ENCODE measurements around the gene SP110. TPM values are rescaled to one million over a fixed set of nuclear protein-coding genes. Genes with fewer than 3 reads are reported as not detected.
"Not testable (repeated sequence)": the region's sequence is repeated elsewhere in the genome, so short reads cannot be mapped to it uniquely, and the experiment has no call there.

Gene SP110
- total RNA-seq, 2 donors from 2014 or later: 0.49 to 1.2 TPM

DNA sequence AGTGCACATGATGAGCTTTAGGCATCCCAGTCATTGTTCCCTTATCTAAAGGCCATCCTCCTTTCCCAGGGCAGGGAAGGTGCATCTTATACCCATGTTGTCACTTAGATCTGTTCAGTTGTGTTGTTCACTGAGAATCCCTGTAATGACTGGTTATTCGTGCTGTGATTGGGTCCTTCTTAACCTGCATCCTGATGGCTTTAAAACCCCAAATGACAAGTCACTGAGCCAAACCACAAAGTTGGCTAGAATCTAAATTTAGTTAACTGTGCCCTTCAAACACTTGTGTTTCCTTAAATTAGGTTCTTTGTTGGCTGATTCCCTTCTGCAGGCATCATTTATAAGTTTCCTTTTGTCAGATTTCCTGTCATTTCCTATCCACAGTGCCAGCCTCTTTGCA is 92.6 kb downstream of the SP110 start:
- Mint-ChIP-seq H3K36me3 (ENCODE audit: low read depth) (no peaks in the 10 kb centered on the region), H3K27ac (no peak overlapping the region), H3K4me3 (no peak overlapping the region), H3K27me3 (ENCODE audit: insufficient read depth) (peaks cover 12% of the 10 kb centered on the region), H3K4me1 (peaks cover 9% of the 10 kb centered on the region), H3K9me3 (no peaks in the 10 kb centered on the region)
- no peak overlapping the region for H3K9ac ChIP-seq (ENCODE audit: extremely low read depth, low read length, poor library complexity, severe bottlenecking)
- 86 to 95% methylated on average over 1 of the region's 1 CpG for WGBS, 2 experiments (ENCODE audit: insufficient coverage in 1 of 2, insufficient read length in 1 of 2)
- H3K4me1 ChIP-seq (ENCODE audit: control insufficient read depth, insufficient read depth, low read length): no peaks in the 10 kb centered on the region
- no peaks in the 10 kb centered on the region for H3K27me3 ChIP-seq (ENCODE audit: control insufficient read depth, insufficient read depth, low read length, poor library complexity, severe bottlenecking)
- no peaks in the 10 kb centered on the region for H3K36me3 ChIP-seq (ENCODE audit: control insufficient read depth, insufficient read depth, low read length)
- no peak for DNase-seq
- no peak overlapping the region for H3K4me3 ChIP-seq (ENCODE audit: low read length)
- TF ChIP-seq, protein P1, sequence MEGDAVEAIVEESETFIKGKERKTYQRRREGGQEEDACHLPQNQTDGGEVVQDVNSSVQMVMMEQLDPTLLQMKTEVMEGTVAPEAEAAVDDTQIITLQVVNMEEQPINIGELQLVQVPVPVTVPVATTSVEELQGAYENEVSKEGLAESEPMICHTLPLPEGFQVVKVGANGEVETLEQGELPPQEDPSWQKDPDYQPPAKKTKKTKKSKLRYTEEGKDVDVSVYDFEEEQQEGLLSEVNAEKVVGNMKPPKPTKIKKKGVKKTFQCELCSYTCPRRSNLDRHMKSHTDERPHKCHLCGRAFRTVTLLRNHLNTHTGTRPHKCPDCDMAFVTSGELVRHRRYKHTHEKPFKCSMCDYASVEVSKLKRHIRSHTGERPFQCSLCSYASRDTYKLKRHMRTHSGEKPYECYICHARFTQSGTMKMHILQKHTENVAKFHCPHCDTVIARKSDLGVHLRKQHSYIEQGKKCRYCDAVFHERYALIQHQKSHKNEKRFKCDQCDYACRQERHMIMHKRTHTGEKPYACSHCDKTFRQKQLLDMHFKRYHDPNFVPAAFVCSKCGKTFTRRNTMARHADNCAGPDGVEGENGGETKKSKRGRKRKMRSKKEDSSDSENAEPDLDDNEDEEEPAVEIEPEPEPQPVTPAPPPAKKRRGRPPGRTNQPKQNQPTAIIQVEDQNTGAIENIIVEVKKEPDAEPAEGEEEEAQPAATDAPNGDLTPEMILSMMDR (conservative IDR thresholded peaks at IDR 0.05): no peak
- H3K9me3 ChIP-seq (ENCODE audit: control insufficient read depth, low read length): no peaks in the 10 kb centered on the region
- H3K27ac ChIP-seq (ENCODE audit: low read depth, low read length): no peak overlapping the region

DNA sequence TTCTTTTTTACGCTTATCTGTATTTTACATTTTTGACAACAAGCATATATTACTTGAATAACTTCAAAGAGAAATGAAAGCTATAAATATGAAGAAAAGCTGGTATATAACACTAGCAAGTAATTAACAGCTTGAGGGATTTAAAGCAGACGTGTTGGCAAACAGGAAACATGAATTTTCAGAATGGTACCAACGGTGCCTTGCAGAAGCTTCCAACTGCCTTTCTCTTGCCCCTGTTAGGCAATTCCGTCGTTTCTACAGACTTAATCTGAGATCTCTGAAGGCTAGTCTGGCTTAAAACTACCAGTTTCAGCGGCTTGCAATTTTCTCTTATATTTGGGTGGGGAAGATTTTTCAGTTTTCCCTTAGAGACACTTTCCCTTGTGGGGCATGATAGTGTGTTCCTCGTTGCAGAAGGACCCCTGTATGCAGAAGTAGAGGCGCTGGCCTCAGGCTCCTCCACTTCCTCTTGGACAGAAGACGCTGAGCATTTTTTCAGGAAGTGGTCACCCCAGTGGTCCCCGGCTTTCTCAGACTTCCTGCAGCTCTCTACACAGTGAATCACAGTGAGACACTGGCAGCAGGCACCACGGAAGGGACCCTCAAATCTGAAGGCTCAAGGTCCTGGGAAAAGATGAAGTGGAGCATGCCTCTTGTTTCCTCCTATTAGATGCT is 94.9 kb downstream of the SP110 start:
- no peak overlapping the region for H3K4me3 ChIP-seq (ENCODE audit: low read length)
- no peaks in the 10 kb centered on the region for H3K36me3 ChIP-seq (ENCODE audit: control insufficient read depth, insufficient read depth, low read length)
- WGBS, 2 experiments (ENCODE audit: insufficient coverage in 1 of 2, insufficient read length in 1 of 2): 85 to 90% methylated on average over 9 to 10 of the region's 11 CpGs
- Mint-ChIP-seq H3K36me3 (ENCODE audit: low read depth) (no peaks in the 10 kb centered on the region), H3K4me3 (no peak overlapping the region), H3K4me1 (no peaks in the 10 kb centered on the region), H3K27me3 (ENCODE audit: insufficient read depth) (peaks cover 8% of the 10 kb centered on the region), H3K9me3 (peaks cover 4% of the 10 kb centered on the region), H3K27ac (no peak overlapping the region)
- H3K27me3 ChIP-seq (ENCODE audit: control insufficient read depth, insufficient read depth, low read length, poor library complexity, severe bottlenecking): no peaks in the 10 kb centered on the region
- H3K4me1 ChIP-seq (ENCODE audit: control insufficient read depth, insufficient read depth, low read length): no peaks in the 10 kb centered on the region
- TF ChIP-seq, protein P1 (conservative IDR thresholded peaks at IDR 0.05): no peak
- H3K27ac ChIP-seq (ENCODE audit: low read depth, low read length): no peak overlapping the region
- no peak for DNase-seq
- no peak overlapping the region for H3K9ac ChIP-seq (ENCODE audit: extremely low read depth, low read length, poor library complexity, severe bottlenecking)
- H3K9me3 ChIP-seq (ENCODE audit: control insufficient read depth, low read length): no peaks in the 10 kb centered on the region

DNA sequence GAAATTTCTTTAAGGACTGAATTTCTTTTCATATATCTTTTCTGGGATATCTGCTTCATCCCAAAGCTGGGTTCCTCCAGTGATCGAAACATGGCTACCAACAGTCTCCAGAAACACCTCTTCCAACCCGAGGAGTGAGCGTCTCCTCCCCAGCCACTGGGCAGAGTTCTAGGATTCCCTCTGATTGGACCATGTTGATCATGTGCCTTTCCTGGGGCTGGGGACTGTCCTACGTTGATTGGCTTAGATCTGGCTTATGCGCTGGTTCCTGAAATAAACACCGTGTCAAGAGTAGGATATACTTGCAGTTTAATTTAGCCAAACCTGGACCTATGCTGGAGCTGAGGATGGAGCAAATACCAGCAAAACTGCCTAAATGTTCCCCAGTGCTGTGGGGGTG is 95.5 kb downstream of the SP110 start:
- Mint-ChIP-seq H3K27ac (no peak overlapping the region), H3K27me3 (ENCODE audit: insufficient read depth) (peaks cover 8% of the 10 kb centered on the region), H3K36me3 (ENCODE audit: low read depth) (no peaks in the 10 kb centered on the region), H3K4me1 (no peaks in the 10 kb centered on the region), H3K9me3 (peaks cover 9% of the 10 kb centered on the region), H3K4me3 (no peak overlapping the region)
- Histone ChIP-seq H3K27me3 (ENCODE audit: control insufficient read depth, insufficient read depth, low read length, poor library complexity, severe bottlenecking) (no peaks in the 10 kb centered on the region), H3K4me1 (ENCODE audit: control insufficient read depth, insufficient read depth, low read length) (no peaks in the 10 kb centered on the region), H3K9ac (ENCODE audit: extremely low read depth, low read length, poor library complexity, severe bottlenecking) (no peak overlapping the region), H3K27ac (ENCODE audit: low read depth, low read length) (no peak overlapping the region), H3K36me3 (ENCODE audit: control insufficient read depth, insufficient read depth, low read length) (no peaks in the 10 kb centered on the region), H3K4me3 (ENCODE audit: low read length) (no peak overlapping the region), H3K9me3 (ENCODE audit: control insufficient read depth, low read length) (no peaks in the 10 kb centered on the region)
- TF ChIP-seq, protein P1 (conservative IDR thresholded peaks at IDR 0.05): no peak
- 91 to 97% methylated on average over 6 of the region's 6 CpGs for WGBS, 2 experiments (ENCODE audit: insufficient coverage in 1 of 2, insufficient read length in 1 of 2)
- no peak for DNase-seq

DNA sequence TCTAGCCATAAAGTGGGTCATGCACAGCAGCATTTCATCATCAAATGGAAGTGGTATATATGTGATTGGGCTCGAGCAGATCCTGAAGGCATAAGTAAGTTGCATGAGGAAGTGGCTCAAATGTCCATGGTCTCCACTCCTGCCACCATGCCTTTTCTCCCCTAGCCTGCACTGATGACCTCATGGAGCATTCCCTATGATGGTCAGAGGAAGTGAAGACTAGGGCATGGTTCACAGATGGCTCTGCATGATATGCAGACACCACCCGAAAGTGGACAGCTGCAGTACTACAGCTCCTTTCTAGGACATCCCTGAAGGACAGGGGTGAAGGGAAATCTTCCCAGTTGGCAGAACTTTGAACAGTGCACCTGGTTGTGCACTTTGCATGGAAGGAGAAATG is 99.4 kb downstream of the SP110 start:
- 80 to 91% methylated on average over 1 to 2 of the region's 2 CpGs for WGBS, 2 experiments (ENCODE audit: insufficient coverage in 1 of 2, insufficient read length in 1 of 2)
- DNase-seq; H3K36me3 Mint-ChIP-seq (ENCODE audit: low read depth); H3K27me3 Mint-ChIP-seq (ENCODE audit: insufficient read depth); H3K4me1 ChIP-seq (ENCODE audit: control insufficient read depth, insufficient read depth, low read length); H3K4me3 Mint-ChIP-seq; H3K4me3 ChIP-seq (ENCODE audit: low read length); H3K27ac Mint-ChIP-seq; H3K36me3 ChIP-seq (ENCODE audit: control insufficient read depth, insufficient read depth, low read length); H3K9me3 ChIP-seq (ENCODE audit: control insufficient read depth, low read length); H3K27ac ChIP-seq (ENCODE audit: low read depth, low read length); H3K4me1 Mint-ChIP-seq; H3K9me3 Mint-ChIP-seq; H3K9ac ChIP-seq (ENCODE audit: extremely low read depth, low read length, poor library complexity, severe bottlenecking); H3K27me3 ChIP-seq (ENCODE audit: control insufficient read depth, insufficient read depth, low read length, poor library complexity, severe bottlenecking): not testable (repeated sequence)

DNA sequence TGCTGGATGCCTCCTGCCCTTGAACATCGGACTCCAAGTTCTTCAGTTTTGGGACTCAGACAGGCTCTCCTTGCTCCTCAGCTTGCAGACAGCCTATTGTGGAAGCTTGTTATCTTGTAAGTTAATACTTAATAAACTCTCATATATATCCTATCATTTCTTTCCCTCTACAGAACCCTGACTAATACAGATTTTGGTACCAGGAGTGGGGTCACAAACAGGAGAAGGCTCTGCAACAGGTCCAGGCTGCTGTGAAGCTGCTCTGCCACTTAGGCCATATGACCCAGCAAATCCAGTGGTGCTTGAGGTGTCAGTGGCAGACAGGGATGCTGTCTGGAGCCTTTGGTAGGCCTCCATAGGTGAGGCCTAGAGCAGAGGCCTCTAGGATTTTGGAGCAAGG is 100.0 kb downstream of the SP110 start:
- H3K9me3 ChIP-seq (ENCODE audit: control insufficient read depth, low read length); H3K36me3 Mint-ChIP-seq (ENCODE audit: low read depth); H3K9ac ChIP-seq (ENCODE audit: extremely low read depth, low read length, poor library complexity, severe bottlenecking); H3K4me1 ChIP-seq (ENCODE audit: control insufficient read depth, insufficient read depth, low read length); H3K4me1 Mint-ChIP-seq; H3K27me3 ChIP-seq (ENCODE audit: control insufficient read depth, insufficient read depth, low read length, poor library complexity, severe bottlenecking); H3K27me3 Mint-ChIP-seq (ENCODE audit: insufficient read depth); DNase-seq; H3K4me3 Mint-ChIP-seq; H3K27ac ChIP-seq (ENCODE audit: low read depth, low read length); H3K27ac Mint-ChIP-seq; H3K36me3 ChIP-seq (ENCODE audit: control insufficient read depth, insufficient read depth, low read length); H3K9me3 Mint-ChIP-seq; H3K4me3 ChIP-seq (ENCODE audit: low read length): not testable (repeated sequence)
- WGBS, 2 experiments (ENCODE audit: insufficient coverage in 1 of 2, insufficient read length in 1 of 2): 84% methylated on average over 1 of the region's 1 CpG; no CpG with 5 or more reads in 1 of the 2 experiments
